ENCODE data around the gene TLR10.

DNA sequence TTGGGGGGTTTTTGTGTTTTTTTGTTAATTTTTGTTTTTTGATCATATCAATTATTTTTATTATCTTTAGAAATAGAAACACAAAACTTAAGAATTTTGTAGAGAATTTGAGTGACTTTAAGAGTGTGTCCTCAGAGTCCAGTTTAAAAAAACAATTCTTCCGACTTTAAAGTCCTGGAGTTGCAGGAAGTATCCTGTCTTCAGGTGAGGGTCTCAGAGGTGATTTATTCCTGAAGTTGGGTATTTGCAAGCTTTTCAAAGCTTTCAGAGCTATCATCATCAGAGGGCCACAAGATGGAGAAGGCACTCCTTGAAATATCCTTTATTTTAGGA is 23.0 kb downstream of the TLR10 start:
- TF ChIP-seq, protein P1, sequence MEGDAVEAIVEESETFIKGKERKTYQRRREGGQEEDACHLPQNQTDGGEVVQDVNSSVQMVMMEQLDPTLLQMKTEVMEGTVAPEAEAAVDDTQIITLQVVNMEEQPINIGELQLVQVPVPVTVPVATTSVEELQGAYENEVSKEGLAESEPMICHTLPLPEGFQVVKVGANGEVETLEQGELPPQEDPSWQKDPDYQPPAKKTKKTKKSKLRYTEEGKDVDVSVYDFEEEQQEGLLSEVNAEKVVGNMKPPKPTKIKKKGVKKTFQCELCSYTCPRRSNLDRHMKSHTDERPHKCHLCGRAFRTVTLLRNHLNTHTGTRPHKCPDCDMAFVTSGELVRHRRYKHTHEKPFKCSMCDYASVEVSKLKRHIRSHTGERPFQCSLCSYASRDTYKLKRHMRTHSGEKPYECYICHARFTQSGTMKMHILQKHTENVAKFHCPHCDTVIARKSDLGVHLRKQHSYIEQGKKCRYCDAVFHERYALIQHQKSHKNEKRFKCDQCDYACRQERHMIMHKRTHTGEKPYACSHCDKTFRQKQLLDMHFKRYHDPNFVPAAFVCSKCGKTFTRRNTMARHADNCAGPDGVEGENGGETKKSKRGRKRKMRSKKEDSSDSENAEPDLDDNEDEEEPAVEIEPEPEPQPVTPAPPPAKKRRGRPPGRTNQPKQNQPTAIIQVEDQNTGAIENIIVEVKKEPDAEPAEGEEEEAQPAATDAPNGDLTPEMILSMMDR (IDR thresholded peaks at IDR 0.05 in 2 of 3, conservative IDR thresholded peaks at IDR 0.05 in 1 of 3; ENCODE audit: borderline replicate concordance in 1 of 3, insufficient read depth in 1 of 3, low read depth in 2 of 3, low read length in 2 of 3), result 0 out of 6 replicates have a peak, but pooled peaks of 1 of the 3 experiments have one; percentile 0
- TF ChIP-seq CEBPB (IDR thresholded peaks at IDR 0.05; ENCODE audit: low read depth), result no peak
